Measurements from ENCODE around the gene AK8. TPM values are rescaled to one million over a fixed set of nuclear protein-coding genes. Genes with fewer than 3 reads are reported as not detected.

The AK8 gene
- total and polyA plus RNA-seq, 2 experiments from 2014 or later, result 0.40 to 4.5 TPM

GRCh38 chr9:132826621-132827365 is 51.3 kb downstream of the AK8 start:
- Histone ChIP-seq H3K4me1 (ENCODE audit: insufficient read depth) (no peaks in the 10 kb centered on the region), H3K79me2 (no peaks in the 10 kb centered on the region), H3K9me3 (ENCODE audit: low read depth) (no peaks in the 10 kb centered on the region), H3K9me2 (replicated peaks; ENCODE audit: insufficient read depth) (no peaks in the 10 kb centered on the region), H3K36me3 (replicated peaks; ENCODE audit: insufficient read depth, low read depth) (no peaks in the 10 kb centered on the region), H3K27me3 (no peaks in the 10 kb centered on the region), H3K27ac (no peak overlapping the region), H4K20me1 (ENCODE audit: insufficient read depth, poor library complexity, severe bottlenecking) (no peaks in the 10 kb centered on the region), H3K4me2 (no peak overlapping the region), H3K4me3 (no peak overlapping the region), H2AFZ (no peak overlapping the region)
- DNase-seq (ENCODE audit: low spot score), result no peak
- TF ChIP-seq EZH2 (IDR thresholded peaks at IDR 0.05; ENCODE audit: borderline replicate concordance) (no peak), CTCF (IDR thresholded peaks at IDR 0.05; ENCODE audit: poor library complexity) (no peak), EZH2phosphoT487 (IDR thresholded peaks at IDR 0.05; ENCODE audit: low read depth, severe bottlenecking, unreplicated experiment) (no peak)
- WGBS (ENCODE audit: low lambda C conversion rate, missing lambda C conversion rate), result 78% methylated on average over 13 of the region's 13 CpGs

DNA sequence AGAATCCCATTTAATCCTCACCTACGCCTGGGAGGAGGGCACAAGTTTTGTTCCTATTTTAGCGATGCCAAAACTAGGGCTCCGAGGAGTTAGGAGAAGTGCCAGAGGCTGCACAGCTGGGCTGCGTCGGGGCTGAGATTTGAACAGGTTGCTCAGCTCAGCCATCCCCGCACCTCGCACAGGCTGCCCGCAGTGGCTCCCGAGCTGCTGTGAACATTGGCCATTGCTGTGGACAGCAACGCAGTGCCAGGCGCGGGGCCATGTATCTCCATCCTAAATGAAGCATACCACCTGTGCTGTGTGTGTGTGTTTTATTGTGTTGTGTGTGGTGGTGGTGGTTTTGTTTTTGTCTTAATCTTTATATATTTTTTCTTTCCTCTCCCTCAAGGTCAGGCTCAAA is 52.0 kb downstream of the AK8 start:
- no peaks in the 10 kb centered on the region for H3K9me2 ChIP-seq (replicated peaks; ENCODE audit: insufficient read depth)
- 89% methylated on average over 12 of the region's 12 CpGs for WGBS (ENCODE audit: low lambda C conversion rate, missing lambda C conversion rate)
- H3K4me2 ChIP-seq, result no peak overlapping the region
- TF ChIP-seq EZH2 (IDR thresholded peaks at IDR 0.05; ENCODE audit: borderline replicate concordance) (no peak), EZH2phosphoT487 (IDR thresholded peaks at IDR 0.05; ENCODE audit: low read depth, severe bottlenecking, unreplicated experiment) (no peak), CTCF (IDR thresholded peaks at IDR 0.05; ENCODE audit: poor library complexity) (no peak)
- H3K9me3 ChIP-seq (ENCODE audit: low read depth), result no peaks in the 10 kb centered on the region
- DNase-seq (ENCODE audit: low spot score), result no peak
- H3K4me1 ChIP-seq (ENCODE audit: insufficient read depth), result no peaks in the 10 kb centered on the region
- H3K27me3 ChIP-seq, result no peaks in the 10 kb centered on the region
- H4K20me1 ChIP-seq (ENCODE audit: insufficient read depth, poor library complexity, severe bottlenecking), result no peaks in the 10 kb centered on the region
- no peaks in the 10 kb centered on the region for H3K36me3 ChIP-seq (replicated peaks; ENCODE audit: insufficient read depth, low read depth)
- no peak overlapping the region for H3K4me3 ChIP-seq
- no peak overlapping the region for H3K27ac ChIP-seq
- no peak overlapping the region for H2AFZ ChIP-seq
- H3K79me2 ChIP-seq, result no peaks in the 10 kb centered on the region

GRCh38 chr9:132825430-132825829 is 52.7 kb downstream of the AK8 start:
- DNase-seq (ENCODE audit: low spot score), result no peak

More at GRCh38 chr9:132825430-132825829, 52.7 kb downstream of the AK8 start:
- Histone ChIP-seq H3K36me3 (replicated peaks; ENCODE audit: insufficient read depth, low read depth) (no peaks in the 10 kb centered on the region), H3K4me3 (no peak overlapping the region), H3K4me2 (no peak overlapping the region), H4K20me1 (ENCODE audit: insufficient read depth, poor library complexity, severe bottlenecking) (no peaks in the 10 kb centered on the region), H3K27ac (no peak overlapping the region), H2AFZ (no peak overlapping the region), H3K9me2 (replicated peaks; ENCODE audit: insufficient read depth) (no peaks in the 10 kb centered on the region), H3K27me3 (no peaks in the 10 kb centered on the region), H3K79me2 (no peaks in the 10 kb centered on the region), H3K9me3 (ENCODE audit: low read depth) (no peaks in the 10 kb centered on the region), H3K4me1 (ENCODE audit: insufficient read depth) (no peaks in the 10 kb centered on the region)
- TF ChIP-seq CTCF (IDR thresholded peaks at IDR 0.05; ENCODE audit: poor library complexity), result no peak
- TF ChIP-seq EZH2phosphoT487 (IDR thresholded peaks at IDR 0.05; ENCODE audit: low read depth, severe bottlenecking, unreplicated experiment), result no peak
- TF ChIP-seq EZH2 (IDR thresholded peaks at IDR 0.05; ENCODE audit: borderline replicate concordance), result no peak
- 68% methylated on average over 10 of the region's 10 CpGs for WGBS (ENCODE audit: low lambda C conversion rate, missing lambda C conversion rate)
